ENCODE data around the gene MBOAT1.

- no peak for TF ChIP-seq CTCF (IDR thresholded peaks at IDR 0.05; ENCODE audit: poor library complexity, severe bottlenecking)
- no peak for TF ChIP-seq REST (IDR thresholded peaks at IDR 0.05; ENCODE audit: borderline replicate concordance)
- TF ChIP-seq EP300 (conservative IDR thresholded peaks at IDR 0.05; ENCODE audit: poor library complexity, severe bottlenecking), result no peak
These were observed 20.9 kb upstream of the MBOAT1 start for GRCh38 chr6:20233007-20233730.
